ENCODE data around the gene HDAC11. TPM values are rescaled to one million over a fixed set of nuclear protein-coding genes. Genes with fewer than 3 reads are reported as not detected.

HDAC11 gene
- total and polyA plus RNA-seq, 9 of the 15 experiments (the other 6 are each of a cell fraction or from before 2014, with no cell fraction given), result 0.60 to 6.0 (median 4.5) TPM

DNA sequence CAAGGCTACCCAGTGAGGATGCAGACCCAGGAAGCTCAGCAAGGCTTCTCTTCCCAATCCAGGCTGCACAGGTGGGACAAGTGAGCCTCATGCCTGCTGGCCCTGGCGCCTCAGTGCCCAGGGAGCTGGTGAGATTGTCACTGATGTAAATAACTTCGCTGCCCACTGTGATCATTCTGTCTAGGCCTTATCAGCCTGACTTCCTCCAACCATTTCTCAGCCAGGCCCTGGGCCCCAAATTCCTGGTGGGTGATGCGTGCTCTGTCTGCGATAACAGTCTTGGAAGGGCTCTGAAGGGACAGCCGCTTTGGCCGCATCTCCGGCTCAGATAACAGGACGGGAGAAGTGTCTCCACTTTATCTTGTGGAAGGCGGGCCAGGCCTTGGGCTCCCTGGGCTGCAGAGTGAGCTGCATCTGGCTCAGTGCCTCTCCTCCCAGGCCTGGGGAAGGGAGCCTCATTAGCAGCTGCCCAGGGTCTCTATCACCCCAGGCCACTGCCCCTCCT, 66.6 kb downstream of the HDAC11 start (continued):
- TF ChIP-seq, protein P1, sequence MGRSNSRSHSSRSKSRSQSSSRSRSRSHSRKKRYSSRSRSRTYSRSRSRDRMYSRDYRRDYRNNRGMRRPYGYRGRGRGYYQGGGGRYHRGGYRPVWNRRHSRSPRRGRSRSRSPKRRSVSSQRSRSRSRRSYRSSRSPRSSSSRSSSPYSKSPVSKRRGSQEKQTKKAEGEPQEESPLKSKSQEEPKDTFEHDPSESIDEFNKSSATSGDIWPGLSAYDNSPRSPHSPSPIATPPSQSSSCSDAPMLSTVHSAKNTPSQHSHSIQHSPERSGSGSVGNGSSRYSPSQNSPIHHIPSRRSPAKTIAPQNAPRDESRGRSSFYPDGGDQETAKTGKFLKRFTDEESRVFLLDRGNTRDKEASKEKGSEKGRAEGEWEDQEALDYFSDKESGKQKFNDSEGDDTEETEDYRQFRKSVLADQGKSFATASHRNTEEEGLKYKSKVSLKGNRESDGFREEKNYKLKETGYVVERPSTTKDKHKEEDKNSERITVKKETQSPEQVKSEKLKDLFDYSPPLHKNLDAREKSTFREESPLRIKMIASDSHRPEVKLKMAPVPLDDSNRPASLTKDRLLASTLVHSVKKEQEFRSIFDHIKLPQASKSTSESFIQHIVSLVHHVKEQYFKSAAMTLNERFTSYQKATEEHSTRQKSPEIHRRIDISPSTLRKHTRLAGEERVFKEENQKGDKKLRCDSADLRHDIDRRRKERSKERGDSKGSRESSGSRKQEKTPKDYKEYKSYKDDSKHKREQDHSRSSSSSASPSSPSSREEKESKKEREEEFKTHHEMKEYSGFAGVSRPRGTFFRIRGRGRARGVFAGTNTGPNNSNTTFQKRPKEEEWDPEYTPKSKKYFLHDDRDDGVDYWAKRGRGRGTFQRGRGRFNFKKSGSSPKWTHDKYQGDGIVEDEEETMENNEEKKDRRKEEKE (IDR thresholded peaks at IDR 0.05; ENCODE audit: borderline replicate concordance in 1 of 2, control insufficient read depth in 1 of 2, low read depth in 2 of 2, low read length in 1 of 2), result no peak
- TF ChIP-seq ZNF274 (IDR thresholded peaks at IDR 0.05; ENCODE audit: borderline replicate concordance, low read depth, low read length) (no peak), MEIS2 (IDR thresholded peaks at IDR 0.05; ENCODE audit: partially characterized antibody) (peak; percentile 79), MEF2A (IDR thresholded peaks at IDR 0.05; ENCODE audit: control insufficient read depth, low read depth, low read length) (no peak), NCOR1 (IDR thresholded peaks at IDR 0.05) (peak; percentile 95), ILK (tag; IDR thresholded peaks at IDR 0.05; ENCODE audit: borderline replicate concordance, low read depth) (no peak), PTTG1 (tag; IDR thresholded peaks at IDR 0.05; ENCODE audit: low read depth) (no peak), NUFIP1 (IDR thresholded peaks at IDR 0.05; ENCODE audit: partially characterized antibody) (no peak), KLF6 (CRISPR knock-in tag; IDR thresholded peaks at IDR 0.05; ENCODE audit: borderline replicate concordance) (no peak), ZEB2 (IDR thresholded peaks at IDR 0.05) (peak; percentile 89)
- TF ChIP-seq, protein P2, sequence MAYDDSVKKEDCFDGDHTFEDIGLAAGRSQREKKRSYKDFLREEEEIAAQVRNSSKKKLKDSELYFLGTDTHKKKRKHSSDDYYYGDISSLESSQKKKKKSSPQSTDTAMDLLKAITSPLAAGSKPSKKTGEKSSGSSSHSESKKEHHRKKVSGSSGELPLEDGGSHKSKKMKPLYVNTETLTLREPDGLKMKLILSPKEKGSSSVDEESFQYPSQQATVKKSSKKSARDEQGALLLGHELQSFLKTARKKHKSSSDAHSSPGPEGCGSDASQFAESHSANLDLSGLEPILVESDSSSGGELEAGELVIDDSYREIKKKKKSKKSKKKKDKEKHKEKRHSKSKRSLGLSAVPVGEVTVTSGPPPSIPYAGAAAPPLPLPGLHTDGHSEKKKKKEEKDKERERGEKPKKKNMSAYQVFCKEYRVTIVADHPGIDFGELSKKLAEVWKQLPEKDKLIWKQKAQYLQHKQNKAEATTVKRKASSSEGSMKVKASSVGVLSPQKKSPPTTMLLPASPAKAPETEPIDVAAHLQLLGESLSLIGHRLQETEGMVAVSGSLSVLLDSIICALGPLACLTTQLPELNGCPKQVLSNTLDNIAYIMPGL (CRISPR knock-in tag; IDR thresholded peaks at IDR 0.05), result no peak
- TF ChIP-seq, protein P3, sequence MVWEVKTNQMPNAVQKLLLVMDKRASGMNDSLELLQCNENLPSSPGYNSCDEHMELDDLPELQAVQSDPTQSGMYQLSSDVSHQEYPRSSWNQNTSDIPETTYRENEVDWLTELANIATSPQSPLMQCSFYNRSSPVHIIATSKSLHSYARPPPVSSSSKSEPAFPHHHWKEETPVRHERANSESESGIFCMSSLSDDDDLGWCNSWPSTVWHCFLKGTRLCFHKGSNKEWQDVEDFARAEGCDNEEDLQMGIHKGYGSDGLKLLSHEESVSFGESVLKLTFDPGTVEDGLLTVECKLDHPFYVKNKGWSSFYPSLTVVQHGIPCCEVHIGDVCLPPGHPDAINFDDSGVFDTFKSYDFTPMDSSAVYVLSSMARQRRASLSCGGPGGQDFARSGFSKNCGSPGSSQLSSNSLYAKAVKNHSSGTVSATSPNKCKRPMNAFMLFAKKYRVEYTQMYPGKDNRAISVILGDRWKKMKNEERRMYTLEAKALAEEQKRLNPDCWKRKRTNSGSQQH (CRISPR knock-in tag; IDR thresholded peaks at IDR 0.05), result peak; percentile 2; the same call in 1 of the 2 replicates
- TF ChIP-seq, protein P4, sequence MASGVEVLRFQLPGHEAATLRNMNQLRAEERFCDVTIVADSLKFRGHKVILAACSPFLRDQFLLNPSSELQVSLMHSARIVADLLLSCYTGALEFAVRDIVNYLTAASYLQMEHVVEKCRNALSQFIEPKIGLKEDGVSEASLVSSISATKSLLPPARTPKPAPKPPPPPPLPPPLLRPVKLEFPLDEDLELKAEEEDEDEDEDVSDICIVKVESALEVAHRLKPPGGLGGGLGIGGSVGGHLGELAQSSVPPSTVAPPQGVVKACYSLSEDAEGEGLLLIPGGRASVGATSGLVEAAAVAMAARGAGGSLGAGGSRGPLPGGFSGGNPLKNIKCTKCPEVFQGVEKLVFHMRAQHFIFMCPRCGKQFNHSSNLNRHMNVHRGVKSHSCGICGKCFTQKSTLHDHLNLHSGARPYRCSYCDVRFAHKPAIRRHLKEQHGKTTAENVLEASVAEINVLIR (CRISPR knock-in tag; IDR thresholded peaks at IDR 0.05), result no peak

Measured in K562 (cell line).